ENCODE data around the gene AEBP1. TPM values are rescaled to one million over a fixed set of nuclear protein-coding genes. Genes with fewer than 3 reads are reported as not detected.

Gene AEBP1
- total RNA-seq, 1 donor from 2014 or later: 65.0 TPM

DNA sequence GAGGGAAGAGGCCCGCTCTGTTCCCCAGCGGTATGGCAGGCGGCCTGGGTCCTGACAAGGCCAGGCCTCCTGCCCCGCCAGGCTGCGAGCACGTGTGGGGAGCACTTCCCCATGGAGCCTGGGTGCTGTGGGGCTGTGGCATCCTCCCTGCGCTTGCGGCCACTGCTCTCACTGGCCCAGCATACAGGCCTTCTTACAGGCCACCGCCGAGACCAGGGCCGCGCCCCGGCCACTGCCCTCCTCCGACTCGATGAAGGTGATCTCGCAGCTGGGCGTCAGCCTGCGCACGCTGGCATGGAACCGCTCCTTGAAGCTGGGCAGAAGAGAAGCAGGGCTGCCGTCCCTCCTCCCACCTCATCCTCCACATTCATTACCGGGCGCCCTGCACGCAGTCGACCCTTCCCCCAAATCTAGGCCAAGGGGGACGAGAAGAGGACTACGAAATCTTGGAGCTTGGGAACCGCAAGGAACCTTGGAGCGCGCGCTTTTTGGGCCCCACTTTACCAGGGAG is 40.9 kb downstream of the AEBP1 start:
- Mint-ChIP-seq H3K27ac (ENCODE audit: unreplicated experiment) (no peak overlapping the region), H3K27me3 (ENCODE audit: low read depth, unreplicated experiment) (peaks cover 40% of the 10 kb centered on the region), H3K36me3 (ENCODE audit: low read depth, unreplicated experiment) (no peaks in the 10 kb centered on the region), H3K9me3 (ENCODE audit: unreplicated experiment) (peaks cover 2% of the 10 kb centered on the region), H3K4me3 (ENCODE audit: unreplicated experiment) (no peak overlapping the region), H3K4me1 (ENCODE audit: low read depth, unreplicated experiment) (peaks cover 5% of the 10 kb centered on the region)
- no peak for FAIRE-seq
- H3K36me3 ChIP-seq (ENCODE audit: insufficient read depth, low read length): no peaks in the 10 kb centered on the region
- H3K9me3 ChIP-seq (ENCODE audit: insufficient read depth, low read depth, low read length): no peaks in the 10 kb centered on the region
- H3K27me3 ChIP-seq (ENCODE audit: insufficient read depth, low read length): peaks cover 5% of the 10 kb centered on the region
- peaks cover 6% of the 10 kb centered on the region for H3K4me1 ChIP-seq (ENCODE audit: insufficient read depth, low read length)
- no peak overlapping the region for H3K27ac ChIP-seq (ENCODE audit: low read depth, low read length)
- H3K79me2 ChIP-seq (ENCODE audit: insufficient read depth, low read length): no peaks in the 10 kb centered on the region
- TF ChIP-seq, protein P1, sequence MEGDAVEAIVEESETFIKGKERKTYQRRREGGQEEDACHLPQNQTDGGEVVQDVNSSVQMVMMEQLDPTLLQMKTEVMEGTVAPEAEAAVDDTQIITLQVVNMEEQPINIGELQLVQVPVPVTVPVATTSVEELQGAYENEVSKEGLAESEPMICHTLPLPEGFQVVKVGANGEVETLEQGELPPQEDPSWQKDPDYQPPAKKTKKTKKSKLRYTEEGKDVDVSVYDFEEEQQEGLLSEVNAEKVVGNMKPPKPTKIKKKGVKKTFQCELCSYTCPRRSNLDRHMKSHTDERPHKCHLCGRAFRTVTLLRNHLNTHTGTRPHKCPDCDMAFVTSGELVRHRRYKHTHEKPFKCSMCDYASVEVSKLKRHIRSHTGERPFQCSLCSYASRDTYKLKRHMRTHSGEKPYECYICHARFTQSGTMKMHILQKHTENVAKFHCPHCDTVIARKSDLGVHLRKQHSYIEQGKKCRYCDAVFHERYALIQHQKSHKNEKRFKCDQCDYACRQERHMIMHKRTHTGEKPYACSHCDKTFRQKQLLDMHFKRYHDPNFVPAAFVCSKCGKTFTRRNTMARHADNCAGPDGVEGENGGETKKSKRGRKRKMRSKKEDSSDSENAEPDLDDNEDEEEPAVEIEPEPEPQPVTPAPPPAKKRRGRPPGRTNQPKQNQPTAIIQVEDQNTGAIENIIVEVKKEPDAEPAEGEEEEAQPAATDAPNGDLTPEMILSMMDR (IDR thresholded peaks at IDR 0.05; ENCODE audit: insufficient read depth, low read depth, low read length): no peak
- no peak for TF ChIP-seq EZH2 (IDR thresholded peaks at IDR 0.05; ENCODE audit: insufficient read depth, low read length)
- no peak overlapping the region for H3K9ac ChIP-seq (ENCODE audit: low read length)
- DNase-seq (ENCODE audit: low read depth): no peak
- H4K20me1 ChIP-seq (ENCODE audit: insufficient read depth, low read length): no peaks in the 10 kb centered on the region
- peak overlapping the region; percentile 48 for H3K4me3 ChIP-seq (ENCODE audit: insufficient read depth, low read depth, low read length)
- peak overlapping the region; percentile 86 for H3K4me2 ChIP-seq (ENCODE audit: low read length)
- H2AFZ ChIP-seq (ENCODE audit: low read depth, low read length): peak overlapping the region; percentile 94

DNA sequence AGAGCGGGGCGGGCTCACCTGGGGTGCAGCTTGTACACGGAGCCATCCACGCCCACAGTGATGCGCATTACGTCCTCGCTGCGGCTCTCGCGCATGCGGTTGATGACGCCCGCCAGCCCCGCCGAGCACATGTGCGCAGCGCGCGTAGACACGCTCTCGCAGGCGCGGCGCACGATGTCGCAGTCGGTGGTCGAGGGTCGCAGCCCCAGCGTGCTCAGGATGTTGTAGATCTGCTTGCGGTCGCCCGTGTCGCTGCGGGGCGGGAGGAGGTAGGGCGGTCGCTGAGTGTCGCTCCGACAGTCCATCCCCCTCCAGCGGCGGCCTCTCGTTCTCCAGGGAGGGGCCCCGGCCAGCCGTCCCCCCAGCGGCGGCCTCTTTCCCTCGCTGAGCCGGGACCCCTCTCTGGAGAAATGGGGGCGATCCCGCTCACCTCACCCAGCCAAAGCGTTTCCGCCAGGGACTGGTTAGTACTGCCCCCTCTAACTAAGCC is 41.4 kb downstream of the AEBP1 start:
- peak overlapping the region; percentile 86 for H3K4me2 ChIP-seq (ENCODE audit: low read length)
- DNase-seq (ENCODE audit: low read depth): no peak

More for the DNA sequence above, 41.4 kb downstream of the AEBP1 start:
- peaks cover 6% of the 10 kb centered on the region for H3K4me1 ChIP-seq (ENCODE audit: insufficient read depth, low read length)
- Mint-ChIP-seq H3K9me3 (ENCODE audit: unreplicated experiment) (peaks cover 2% of the 10 kb centered on the region), H3K4me1 (ENCODE audit: low read depth, unreplicated experiment) (peaks cover 5% of the 10 kb centered on the region), H3K36me3 (ENCODE audit: low read depth, unreplicated experiment) (no peaks in the 10 kb centered on the region), H3K27ac (ENCODE audit: unreplicated experiment) (no peak overlapping the region), H3K27me3 (ENCODE audit: low read depth, unreplicated experiment) (peaks cover 44% of the 10 kb centered on the region), H3K4me3 (ENCODE audit: unreplicated experiment) (peak overlapping the region; percentile 45)
- FAIRE-seq: no peak
- no peak overlapping the region for H3K9ac ChIP-seq (ENCODE audit: low read length)
- H2AFZ ChIP-seq (ENCODE audit: low read depth, low read length): peak overlapping the region; percentile 94
- no peak overlapping the region for H3K27ac ChIP-seq (ENCODE audit: low read depth, low read length)
- H3K36me3 ChIP-seq (ENCODE audit: insufficient read depth, low read length): no peaks in the 10 kb centered on the region
- no peak for TF ChIP-seq EZH2 (IDR thresholded peaks at IDR 0.05; ENCODE audit: insufficient read depth, low read length)
- TF ChIP-seq, protein P1 (IDR thresholded peaks at IDR 0.05; ENCODE audit: insufficient read depth, low read depth, low read length): no peak
- H3K79me2 ChIP-seq (ENCODE audit: insufficient read depth, low read length): no peaks in the 10 kb centered on the region
- peak overlapping the region; percentile 48 for H3K4me3 ChIP-seq (ENCODE audit: insufficient read depth, low read depth, low read length)
- H3K9me3 ChIP-seq (ENCODE audit: insufficient read depth, low read depth, low read length): no peaks in the 10 kb centered on the region
- peaks cover 5% of the 10 kb centered on the region for H3K27me3 ChIP-seq (ENCODE audit: insufficient read depth, low read length)
- no peaks in the 10 kb centered on the region for H4K20me1 ChIP-seq (ENCODE audit: insufficient read depth, low read length)

All from astrocyte (in vitro differentiated cells and primary cell).